HFFc6 (cell line): Measurements from ENCODE around the gene NME2. TPM values are rescaled to one million over a fixed set of nuclear protein-coding genes. Genes with fewer than 3 reads are reported as not detected.

Experiments
- DNase-seq: peaks from one replicate; pipeline ENCODE4 v3.0.0-alpha.2; 2018
- H3K27ac Mint-ChIP-seq: 2 replicates; pipeline ENCODE4 v1.8.0; 2020; ENCODE audit warnings: mild to moderate bottlenecking, mixed read lengths
- H3K27me3 Mint-ChIP-seq: 2 replicates; pipeline ENCODE4 v1.8.0; 2021; ENCODE audit warnings: mild to moderate bottlenecking, moderate library complexity, mixed read lengths; ENCODE audit not compliant: insufficient read depth
- H3K36me3 Mint-ChIP-seq: 2 replicates; pipeline ENCODE4 v1.8.0; 2021; ENCODE audit warnings: low read depth, mixed read lengths
- H3K4me1 Mint-ChIP-seq: 2 replicates; pipeline ENCODE4 v1.8.0; 2020; ENCODE audit warnings: low read depth, mixed read lengths
- H3K4me3 Mint-ChIP-seq: 2 replicates; pipeline ENCODE4 v1.8.0; 2020; ENCODE audit warnings: mild to moderate bottlenecking, moderate library complexity, mixed read lengths
- H3K9me3 Mint-ChIP-seq: 2 replicates; pipeline ENCODE4 v1.8.0; 2020; ENCODE audit warnings: mild to moderate bottlenecking, mixed read lengths
- total RNA-seq, 6 experiments: library from RNA; stranded (reverse); fragmentation: NEBNext Ultra II Directional; extraction: Animal tissue kit (Norgen Biotek cat#: 25700); gene quantifications; 2 replicates in 1 of 6; 3 replicates in 5 of 6; pipeline ENCODE4 v1.2.3, GENCODE V29; 2021
- TF ChIP-seq, protein P1 (sequence below): fragments of 200-600 bp; sonication (generic); IDR thresholded peaks from 2 replicates; pipeline ENCODE4 v1.5.0; 2021; ENCODE audit warnings: antibody characterized with exemption, mild to moderate bottlenecking

Gene NME2
- total RNA-seq, 6 experiments from 2014 or later, result 709 to 868 (median 778) TPM

DNA sequence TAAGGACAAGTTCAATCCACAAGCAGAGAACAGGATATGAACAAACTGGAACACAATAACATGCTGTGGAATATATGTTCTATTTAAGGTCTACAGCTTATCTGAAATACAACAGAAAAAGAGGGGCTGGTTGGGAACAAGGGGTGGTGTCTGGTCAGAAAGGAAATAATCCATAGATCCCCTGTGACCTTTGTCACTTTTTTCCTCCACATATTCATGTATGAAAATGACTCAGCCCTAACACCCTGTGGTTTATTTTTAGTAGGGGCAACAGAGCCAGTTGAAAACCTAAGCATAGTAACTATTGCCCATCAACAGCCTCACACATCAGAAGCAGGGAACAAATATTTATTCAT, 33.3 kb upstream of the NME2 start:
- DNase-seq, result peak; percentile 17
- H3K36me3 Mint-ChIP-seq, result no peaks in the 10 kb centered on the region
- no peaks in the 10 kb centered on the region for H3K9me3 Mint-ChIP-seq
- peaks cover 7% of the 10 kb centered on the region for H3K27me3 Mint-ChIP-seq
- H3K4me1 Mint-ChIP-seq, result peaks cover 10% of the 10 kb centered on the region
- H3K27ac Mint-ChIP-seq, result no peak overlapping the region; the same call in 1 of the 2 replicates
- no peak overlapping the region for H3K4me3 Mint-ChIP-seq
- TF ChIP-seq, protein P1, sequence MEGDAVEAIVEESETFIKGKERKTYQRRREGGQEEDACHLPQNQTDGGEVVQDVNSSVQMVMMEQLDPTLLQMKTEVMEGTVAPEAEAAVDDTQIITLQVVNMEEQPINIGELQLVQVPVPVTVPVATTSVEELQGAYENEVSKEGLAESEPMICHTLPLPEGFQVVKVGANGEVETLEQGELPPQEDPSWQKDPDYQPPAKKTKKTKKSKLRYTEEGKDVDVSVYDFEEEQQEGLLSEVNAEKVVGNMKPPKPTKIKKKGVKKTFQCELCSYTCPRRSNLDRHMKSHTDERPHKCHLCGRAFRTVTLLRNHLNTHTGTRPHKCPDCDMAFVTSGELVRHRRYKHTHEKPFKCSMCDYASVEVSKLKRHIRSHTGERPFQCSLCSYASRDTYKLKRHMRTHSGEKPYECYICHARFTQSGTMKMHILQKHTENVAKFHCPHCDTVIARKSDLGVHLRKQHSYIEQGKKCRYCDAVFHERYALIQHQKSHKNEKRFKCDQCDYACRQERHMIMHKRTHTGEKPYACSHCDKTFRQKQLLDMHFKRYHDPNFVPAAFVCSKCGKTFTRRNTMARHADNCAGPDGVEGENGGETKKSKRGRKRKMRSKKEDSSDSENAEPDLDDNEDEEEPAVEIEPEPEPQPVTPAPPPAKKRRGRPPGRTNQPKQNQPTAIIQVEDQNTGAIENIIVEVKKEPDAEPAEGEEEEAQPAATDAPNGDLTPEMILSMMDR, result no peak

DNA sequence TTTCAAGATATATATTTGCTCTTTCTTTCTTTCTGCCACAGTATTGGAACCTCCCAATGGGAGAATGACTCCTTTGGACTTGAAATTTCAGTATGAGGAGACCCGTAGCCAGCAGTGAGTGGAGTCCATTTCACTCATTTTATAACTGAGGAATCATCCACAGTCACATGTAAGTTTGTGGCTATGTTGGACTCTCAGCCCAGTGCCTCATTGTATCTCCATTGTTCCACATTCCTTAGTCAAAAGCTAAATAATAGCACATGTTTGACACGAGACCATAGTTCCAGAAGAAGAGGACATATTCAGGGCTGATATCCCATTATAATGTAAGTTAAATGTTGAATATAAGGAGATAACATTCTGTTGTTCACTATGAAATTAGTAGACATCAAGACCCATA, 32.8 kb upstream of the NME2 start:
- H3K36me3 Mint-ChIP-seq, result no peaks in the 10 kb centered on the region
- H3K27me3 Mint-ChIP-seq, result peaks cover 7% of the 10 kb centered on the region
- DNase-seq, result no peak
- peak overlapping the region; percentile 16; the same call in 1 of the 2 replicates for H3K27ac Mint-ChIP-seq
- H3K9me3 Mint-ChIP-seq, result no peaks in the 10 kb centered on the region
- peaks cover 10% of the 10 kb centered on the region for H3K4me1 Mint-ChIP-seq
- TF ChIP-seq, protein P1, result no peak
- no peak overlapping the region for H3K4me3 Mint-ChIP-seq

DNA sequence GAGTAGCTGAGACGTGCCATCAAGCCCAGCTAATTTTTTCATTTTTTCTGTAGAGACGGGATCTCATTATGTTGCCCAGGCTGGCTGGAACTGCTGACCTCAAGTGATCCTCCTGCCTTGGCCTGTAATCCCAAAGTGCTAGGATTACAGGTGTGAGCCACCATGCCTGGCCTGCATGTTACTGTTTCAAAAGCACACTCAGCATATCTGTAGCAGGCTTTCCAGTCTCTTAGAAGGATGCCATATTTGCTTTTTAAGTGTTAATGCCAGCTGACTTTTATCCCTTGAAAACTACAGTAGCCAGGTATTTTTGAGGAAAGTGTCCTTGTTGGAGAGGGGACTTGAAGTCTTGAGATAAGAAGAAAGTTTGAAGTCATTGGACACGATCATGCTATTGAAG, 30.3 kb upstream of the NME2 start:
- Mint-ChIP-seq H3K4me1 (peaks cover 10% of the 10 kb centered on the region), H3K27ac (no peak overlapping the region), H3K27me3 (peaks cover 3% of the 10 kb centered on the region; the same call in 1 of the 2 replicates), H3K36me3 (no peaks in the 10 kb centered on the region), H3K4me3 (no peak overlapping the region), H3K9me3 (no peaks in the 10 kb centered on the region)
- DNase-seq, result no peak
- TF ChIP-seq, protein P1, result no peak

DNA sequence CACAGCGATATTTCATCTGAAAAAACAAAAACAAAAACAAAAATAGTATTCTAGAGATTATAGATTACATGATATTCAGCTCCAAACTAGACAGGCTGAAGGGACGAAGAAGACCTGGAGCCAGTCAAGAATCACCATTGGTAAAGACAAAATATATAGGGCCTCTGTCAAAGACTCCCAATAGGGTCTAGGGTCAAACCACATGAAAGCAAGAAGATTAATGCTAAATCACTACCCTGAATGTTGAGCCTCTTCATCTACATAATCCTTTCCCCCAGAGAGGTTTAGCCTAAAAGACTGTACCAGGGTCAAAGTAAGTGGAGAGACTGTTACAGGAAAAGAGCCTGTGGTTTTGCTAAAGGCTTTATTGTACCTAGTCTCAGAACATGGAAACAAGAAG, 23.6 kb upstream of the NME2 start:
- Mint-ChIP-seq H3K36me3 (no peaks in the 10 kb centered on the region), H3K4me3 (no peak overlapping the region), H3K4me1 (peaks cover 14% of the 10 kb centered on the region), H3K27me3 (no peaks in the 10 kb centered on the region; the same call in 1 of the 2 replicates), H3K27ac (no peak overlapping the region), H3K9me3 (no peaks in the 10 kb centered on the region)
- TF ChIP-seq, protein P1, result no peak
- no peak for DNase-seq

DNA sequence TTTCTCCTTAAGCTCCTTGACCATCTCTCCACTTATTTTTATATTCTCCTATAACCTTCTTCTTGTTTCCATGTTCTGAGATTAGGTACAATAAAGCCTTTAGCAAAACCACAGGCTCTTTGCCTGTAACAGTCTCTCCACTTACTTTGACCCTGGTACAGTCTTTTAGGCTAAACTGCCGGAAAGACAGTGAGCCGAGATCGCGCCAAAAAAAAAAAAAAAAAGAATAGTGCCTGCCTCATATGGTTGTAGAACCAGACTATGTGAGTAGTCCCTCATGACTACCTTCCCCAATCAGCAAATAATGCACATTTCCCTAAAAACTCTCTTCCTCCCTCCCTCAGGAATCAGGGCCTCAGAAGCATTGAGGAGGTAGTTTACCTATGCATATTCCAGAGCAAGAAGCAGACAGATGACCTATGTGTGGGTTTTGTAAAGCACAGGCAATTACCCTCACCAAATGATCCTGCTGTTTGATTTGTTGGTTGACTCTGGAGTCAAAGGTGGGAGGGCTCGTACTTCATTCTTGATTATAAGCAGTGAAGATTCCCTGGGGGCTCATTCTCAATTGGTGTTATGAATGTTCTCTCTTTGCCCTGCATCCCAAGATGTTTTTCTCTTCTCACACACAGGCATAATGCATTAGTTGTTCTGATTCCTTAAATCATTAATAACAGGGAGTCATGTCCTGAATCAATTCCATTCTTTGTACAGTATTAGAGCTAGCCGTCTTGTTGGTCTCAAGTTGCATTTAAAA, 21.8 kb upstream of the NME2 start:
- no peaks in the 10 kb centered on the region; the same call in 1 of the 2 replicates for H3K27me3 Mint-ChIP-seq
- H3K4me3 Mint-ChIP-seq, result no peak overlapping the region
- peaks cover 19% of the 10 kb centered on the region for H3K4me1 Mint-ChIP-seq
- no peak overlapping the region for H3K27ac Mint-ChIP-seq
- TF ChIP-seq, protein P1, result no peak
- no peaks in the 10 kb centered on the region for H3K36me3 Mint-ChIP-seq
- no peak for DNase-seq
- no peaks in the 10 kb centered on the region for H3K9me3 Mint-ChIP-seq
